AG09309 (cell line): ENCODE measurements around the gene ASCC3.
A peak's percentile ranks its signal among the peaks of the same experiment; 100 is the strongest.

Experiments used
- DNase-seq: peaks from one replicate; pipeline ENCODE4 v3.0.0-alpha.2; 2010; ENCODE audit warnings: low read depth
- H3K4me3 ChIP-seq: 2 replicates; pipeline ENCODE4 v1.5.1; 2011; ENCODE audit warnings: mild to moderate bottlenecking, low read depth, low read length, moderate library complexity; ENCODE audit not compliant: control insufficient read depth
- TF ChIP-seq, protein P1 (sequence below): IDR thresholded peaks from 2 replicates; pipeline ENCODE4 v1.5.1; 2011; ENCODE audit warnings: mild to moderate bottlenecking, low read depth, low read length, inconsistent platforms; ENCODE audit not compliant: insufficient read depth, control insufficient read depth; ENCODE audit errors: missing control alignments

The ASCC3 gene

DNA sequence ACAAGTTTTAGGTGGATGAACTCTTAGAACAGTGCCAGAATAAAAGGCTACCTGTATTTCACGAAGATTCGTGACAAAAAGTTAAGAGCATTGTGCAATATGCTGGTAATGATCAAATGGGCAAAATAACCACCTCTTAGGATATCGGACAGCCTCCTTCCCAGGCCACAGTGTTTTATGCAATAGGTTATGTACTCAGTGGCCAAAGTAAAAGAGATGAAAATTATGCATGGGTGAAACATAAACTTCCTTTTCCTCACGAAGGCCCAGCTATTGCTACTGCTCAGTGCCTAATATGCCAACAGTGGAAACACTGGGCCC lies 262.8 kb downstream of the ASCC3 start:
- TF ChIP-seq, protein P1, sequence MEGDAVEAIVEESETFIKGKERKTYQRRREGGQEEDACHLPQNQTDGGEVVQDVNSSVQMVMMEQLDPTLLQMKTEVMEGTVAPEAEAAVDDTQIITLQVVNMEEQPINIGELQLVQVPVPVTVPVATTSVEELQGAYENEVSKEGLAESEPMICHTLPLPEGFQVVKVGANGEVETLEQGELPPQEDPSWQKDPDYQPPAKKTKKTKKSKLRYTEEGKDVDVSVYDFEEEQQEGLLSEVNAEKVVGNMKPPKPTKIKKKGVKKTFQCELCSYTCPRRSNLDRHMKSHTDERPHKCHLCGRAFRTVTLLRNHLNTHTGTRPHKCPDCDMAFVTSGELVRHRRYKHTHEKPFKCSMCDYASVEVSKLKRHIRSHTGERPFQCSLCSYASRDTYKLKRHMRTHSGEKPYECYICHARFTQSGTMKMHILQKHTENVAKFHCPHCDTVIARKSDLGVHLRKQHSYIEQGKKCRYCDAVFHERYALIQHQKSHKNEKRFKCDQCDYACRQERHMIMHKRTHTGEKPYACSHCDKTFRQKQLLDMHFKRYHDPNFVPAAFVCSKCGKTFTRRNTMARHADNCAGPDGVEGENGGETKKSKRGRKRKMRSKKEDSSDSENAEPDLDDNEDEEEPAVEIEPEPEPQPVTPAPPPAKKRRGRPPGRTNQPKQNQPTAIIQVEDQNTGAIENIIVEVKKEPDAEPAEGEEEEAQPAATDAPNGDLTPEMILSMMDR, result no peak
- no peak overlapping the region for H3K4me3 ChIP-seq
- DNase-seq, result no peak

DNA sequence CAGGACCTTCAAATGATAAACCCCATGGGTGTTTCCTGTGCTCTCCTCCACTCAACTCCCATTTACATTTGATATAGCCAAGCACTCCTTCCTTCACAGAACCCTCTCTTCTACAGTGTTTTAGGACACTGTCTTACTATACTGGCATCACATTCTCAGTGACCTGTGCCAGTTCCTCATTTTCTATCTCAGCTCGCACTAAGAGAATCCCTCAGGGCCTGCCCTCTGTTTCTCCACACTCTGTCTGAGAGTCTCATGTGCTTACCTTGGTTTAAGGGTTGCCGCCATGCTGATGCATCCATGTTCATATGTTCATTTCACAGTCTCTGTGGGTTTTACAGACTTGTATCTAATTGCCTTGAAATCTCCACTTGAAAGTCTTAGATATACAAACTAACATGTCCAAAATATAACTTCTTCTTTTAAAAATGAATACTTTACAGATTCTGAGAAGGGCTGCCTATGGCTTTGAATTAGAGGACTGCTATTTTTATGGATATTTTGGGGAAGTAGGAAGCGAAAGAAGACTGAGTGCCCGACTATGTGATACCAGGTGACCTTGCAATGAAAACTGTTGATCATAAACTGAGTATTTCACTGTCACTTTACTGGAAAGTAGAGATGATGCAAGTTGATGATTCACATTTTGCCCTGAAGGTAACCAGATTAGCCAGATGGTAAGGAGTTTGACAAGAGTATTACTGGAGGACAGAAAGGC lies 263.3 kb downstream of the ASCC3 start:
- TF ChIP-seq, protein P1, result no peak
- DNase-seq, result peak; percentile 17
- no peak overlapping the region for H3K4me3 ChIP-seq

DNA sequence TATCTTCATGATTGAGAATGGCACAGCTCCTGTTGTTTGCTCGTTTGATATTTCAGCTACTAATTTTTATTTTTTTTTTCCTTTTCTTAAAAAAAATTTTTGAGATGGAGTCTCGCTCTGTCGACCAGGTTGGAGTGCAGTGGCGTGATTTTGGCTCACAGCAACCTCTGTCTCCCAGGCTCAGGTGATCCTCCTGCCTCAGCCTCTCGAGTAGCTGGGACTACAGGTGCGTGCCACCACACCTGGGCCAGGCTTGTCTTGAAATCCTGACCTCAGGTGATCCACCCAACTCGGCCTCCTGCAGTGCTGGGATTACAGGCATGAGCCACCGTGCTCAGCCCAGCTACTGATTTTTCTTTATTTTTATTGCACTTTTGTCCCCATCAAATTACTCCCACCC lies 266.2 kb downstream of the ASCC3 start:
- H3K4me3 ChIP-seq, result no peak overlapping the region
- DNase-seq, result no peak
- TF ChIP-seq, protein P1, result no peak

DNA sequence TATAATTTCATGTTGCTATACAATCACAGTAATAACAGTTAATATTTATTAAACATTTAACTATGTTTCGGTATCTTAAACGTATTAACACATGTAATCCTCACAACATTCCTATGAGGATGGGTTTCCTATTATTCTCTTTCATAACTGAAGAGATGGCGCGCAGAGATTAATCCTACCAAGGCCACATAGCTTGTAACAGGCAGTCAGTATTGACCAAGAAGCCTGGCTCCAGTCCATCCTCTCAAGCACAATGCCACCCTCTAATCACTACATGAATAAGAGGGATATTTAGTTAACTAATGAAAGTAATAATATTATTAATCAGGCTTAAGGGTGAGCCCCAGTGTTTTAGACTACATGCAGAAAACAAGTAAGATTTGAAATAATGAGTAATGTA lies 266.7 kb downstream of the ASCC3 start:
- TF ChIP-seq, protein P1, result no peak
- no peak for DNase-seq

DNA sequence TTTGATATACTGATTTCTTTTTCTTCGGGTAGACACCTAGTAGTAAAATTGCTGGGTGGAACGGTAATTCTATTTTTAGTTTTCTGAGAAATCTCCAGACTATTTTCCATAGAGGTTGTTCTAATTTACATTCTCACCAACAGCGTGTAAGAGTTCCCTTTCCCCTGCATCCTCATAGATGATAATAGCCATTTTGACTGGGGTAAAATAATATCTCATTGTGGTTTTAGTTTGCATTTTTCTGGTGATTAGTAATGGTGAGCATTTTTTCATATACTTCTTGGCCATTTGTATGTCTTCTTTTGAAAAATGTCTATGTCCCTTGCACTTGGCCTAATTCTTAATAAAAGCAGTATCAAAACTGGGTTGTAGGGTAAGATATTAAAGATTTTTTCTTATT lies 267.5 kb downstream of the ASCC3 start:
- no peak overlapping the region for H3K4me3 ChIP-seq
- DNase-seq, result no peak
- TF ChIP-seq, protein P1, result no peak

More for the DNA sequence above, 266.7 kb downstream of the ASCC3 start:
- H3K4me3 ChIP-seq, result no peak overlapping the region

DNA sequence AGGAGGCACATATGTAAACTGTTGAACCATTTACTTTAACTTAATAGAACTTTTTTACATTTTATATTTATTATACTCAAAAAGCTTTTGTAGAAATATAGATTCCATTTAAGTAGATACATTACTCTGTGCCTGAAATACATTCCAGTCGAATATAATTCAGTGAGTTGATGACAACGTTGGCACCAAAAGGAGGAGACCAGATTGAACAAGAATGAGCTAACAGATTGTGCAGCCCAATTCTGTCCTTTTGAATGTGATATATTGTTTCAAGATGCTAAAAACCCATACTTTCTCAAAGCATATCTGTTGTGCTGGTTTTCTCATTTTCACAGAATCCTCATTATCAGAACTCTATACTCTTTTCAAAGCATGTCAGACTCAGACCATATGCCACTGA lies 269.0 kb downstream of the ASCC3 start:
- no peak for DNase-seq
- TF ChIP-seq, protein P1, result no peak
- H3K4me3 ChIP-seq, result no peak overlapping the region

DNA sequence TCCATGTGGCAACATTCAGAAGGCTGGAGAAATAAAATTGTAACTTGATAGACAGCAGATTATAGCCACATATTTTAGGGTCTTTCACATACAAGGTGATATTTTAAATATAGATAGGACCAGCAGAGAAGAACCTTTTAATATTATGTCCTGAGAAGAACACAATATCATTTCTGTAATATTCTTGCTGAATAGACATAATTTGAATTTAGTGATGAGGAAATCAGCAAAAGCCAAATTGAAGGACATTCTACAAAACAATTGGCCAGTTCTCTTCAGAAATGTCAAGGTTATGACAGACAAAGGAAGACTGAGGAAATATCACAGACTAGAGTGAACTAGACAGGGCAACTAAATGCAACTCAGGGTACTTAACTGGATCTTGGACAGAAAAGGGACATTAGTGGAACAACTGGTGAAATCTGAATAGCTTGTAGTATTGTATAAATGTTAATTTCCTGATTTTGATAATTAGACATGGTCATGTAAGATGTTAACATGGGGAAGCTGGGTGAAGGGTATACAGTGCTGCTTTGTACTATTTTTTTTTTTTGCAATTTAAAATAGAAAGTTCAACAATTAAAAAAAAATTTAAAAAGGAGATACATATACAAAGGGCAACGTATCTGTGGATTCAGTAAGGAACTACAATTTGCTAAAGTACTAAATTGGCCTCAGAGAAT lies 281.9 kb downstream of the ASCC3 start:
- no peak overlapping the region for H3K4me3 ChIP-seq
- DNase-seq, result no peak
- TF ChIP-seq, protein P1, result no peak
